Bone marrow (tissue), 2 donors: ENCODE results near the gene PTDSS2.
A peak's percentile ranks its signal among the peaks of the same experiment; 100 is the strongest.
"Not testable (repeated sequence)": the region's sequence is repeated elsewhere in the genome, so short reads cannot be mapped to it uniquely, and the experiment has no call there.

Experiments
- DNase-seq, 2 donors: peaks; one replicate each; lab custom pipeline; 2025; lab: John Stamatoyannopoulos, UW

PTDSS2 gene

DNA sequence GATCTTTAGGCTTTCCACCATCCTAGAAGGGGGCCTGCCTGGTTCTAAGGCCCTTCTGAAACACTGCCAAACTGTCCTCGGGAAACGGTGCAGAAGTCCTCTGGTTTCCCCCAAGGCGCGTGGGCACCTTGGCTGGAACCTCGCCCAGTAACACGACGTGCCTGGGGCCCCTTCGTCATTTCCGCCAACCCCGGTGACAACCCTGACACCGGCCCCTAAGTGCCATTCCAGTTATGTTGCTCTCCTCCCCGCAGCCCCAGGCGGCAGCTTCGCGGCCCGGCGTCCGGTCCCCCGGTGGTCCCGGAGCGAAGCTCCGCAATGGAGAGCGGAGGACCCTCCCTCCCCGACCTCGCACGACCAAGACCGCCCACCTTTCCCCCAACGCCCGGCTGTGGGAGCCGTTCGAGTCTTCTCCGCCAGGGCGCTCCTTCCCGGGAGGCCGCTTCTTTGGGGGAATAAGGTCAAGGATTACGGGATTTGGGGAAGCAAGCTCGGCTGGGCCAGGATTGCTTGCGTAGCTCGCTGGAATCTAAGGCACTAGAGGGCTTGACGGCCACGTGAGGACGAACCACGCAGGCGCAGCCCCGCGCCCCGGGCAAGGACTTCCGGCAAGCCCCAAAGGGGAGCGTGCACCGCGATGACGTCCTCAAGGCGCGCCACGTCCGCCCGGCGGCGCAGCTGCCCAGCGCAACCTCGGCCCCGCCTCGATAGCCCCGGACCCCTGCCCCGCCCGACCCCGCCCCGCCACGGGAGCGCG, 56.3 kb downstream of the PTDSS2 start:
- DNase-seq: peak; percentile 77 to 96

GRCh38 chr11:506995-507726, 57.1 kb downstream of the PTDSS2 start, which contains the start of gene RNH1:
TSS of gene RNH1 (minus strand) at chr11:507242. CDS start at chr11:502162, 5,080 bp downstream.
- DNase-seq: peak; percentile 86 to 97

GRCh38 chr11:507727-508515, 57.8 kb downstream of the PTDSS2 start:
- DNase-seq: no peak

- no peak for DNase-seq
Measured at GRCh38 chr11:508956-509355, 58.9 kb downstream of the PTDSS2 start.

GRCh38 chr11:512761-513595, 62.9 kb downstream of the PTDSS2 start:
- DNase-seq: no peak

GRCh38 chr11:514606-515005, 64.5 kb downstream of the PTDSS2 start:
- no peak for DNase-seq

GRCh38 chr11:515131-515530, 65.1 kb downstream of the PTDSS2 start:
- no peak for DNase-seq

- DNase-seq: no peak
Measured at GRCh38 chr11:516400-516799, 66.3 kb downstream of the PTDSS2 start.

DNA sequence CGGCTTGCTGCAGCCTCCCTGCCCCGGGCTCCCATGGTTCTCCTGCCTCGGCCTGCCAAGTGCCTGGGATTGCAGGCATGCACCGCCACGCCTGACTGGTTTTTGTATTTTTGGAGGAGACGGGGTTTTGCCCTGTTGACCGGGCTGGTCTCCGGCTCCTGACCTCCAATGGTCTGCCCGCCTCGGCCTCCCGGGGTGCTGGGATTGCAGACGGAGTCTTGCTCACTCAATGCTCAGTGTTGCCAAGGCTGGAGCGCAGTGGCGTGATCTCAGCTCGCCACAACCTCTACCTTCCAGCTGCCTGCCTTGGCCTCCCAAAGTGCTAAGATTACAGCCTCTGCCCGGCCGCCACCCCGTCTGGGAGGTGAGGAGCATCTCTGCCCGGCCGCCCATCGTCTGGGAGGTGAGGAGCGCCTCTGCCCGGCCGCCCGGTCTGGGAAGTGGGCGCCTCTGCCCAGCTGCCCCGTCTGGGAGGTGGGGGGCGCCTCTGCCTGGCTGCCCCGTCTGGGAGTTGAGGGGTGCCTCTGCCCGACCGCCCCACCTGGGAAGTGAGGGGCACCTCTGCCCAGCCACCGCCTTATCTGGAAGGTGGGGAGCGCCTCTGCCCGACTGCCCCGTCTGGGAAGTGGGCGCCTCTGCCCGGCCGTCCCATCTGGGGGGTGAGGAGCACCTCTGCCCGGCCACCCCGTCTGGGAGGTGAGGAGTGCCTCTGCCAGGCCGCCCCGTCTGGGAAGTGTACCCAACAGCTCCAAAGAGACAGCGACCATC, 67.0 kb downstream of the PTDSS2 start:
- DNase-seq: not testable (repeated sequence)

DNA sequence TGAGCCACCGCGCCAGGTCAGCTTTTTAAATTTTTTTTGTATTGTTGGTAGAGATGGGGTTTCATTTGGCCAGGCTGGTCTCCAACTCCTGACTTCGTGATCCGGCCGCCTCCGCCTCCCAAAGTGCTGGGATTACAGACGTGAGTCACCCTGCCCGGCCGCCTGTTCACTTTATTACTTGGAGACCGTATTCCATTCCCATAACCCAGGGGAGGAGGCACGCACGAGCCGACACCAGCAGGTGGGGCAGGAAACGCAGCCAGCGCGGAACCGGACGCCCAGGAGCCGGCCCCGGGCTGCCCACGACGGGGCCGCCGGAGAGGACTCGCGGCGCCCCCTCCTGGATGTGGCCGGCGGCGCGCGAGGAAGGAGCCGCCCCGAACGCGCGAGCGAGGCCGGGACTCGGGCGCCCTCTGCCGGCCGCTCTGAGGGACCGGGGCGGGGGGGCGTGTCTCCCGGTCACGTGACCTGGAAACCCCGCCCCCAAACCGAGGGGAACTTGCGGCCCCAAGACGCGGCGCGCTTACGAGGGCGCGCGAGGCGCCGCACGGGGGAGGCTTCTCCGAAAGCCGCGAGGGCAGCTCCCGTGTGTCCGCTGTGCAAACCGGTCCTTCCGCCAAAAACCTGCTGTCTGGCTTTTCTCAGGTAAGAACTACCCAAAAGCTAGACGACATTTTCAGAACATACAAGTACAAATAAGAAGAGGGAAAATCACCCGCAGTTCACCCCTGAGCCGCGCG, 68.6 kb downstream of the PTDSS2 start:
- no peak for DNase-seq

- no peak for DNase-seq
Measured at GRCh38 chr11:520428-521176, 70.5 kb downstream of the PTDSS2 start.

DNA sequence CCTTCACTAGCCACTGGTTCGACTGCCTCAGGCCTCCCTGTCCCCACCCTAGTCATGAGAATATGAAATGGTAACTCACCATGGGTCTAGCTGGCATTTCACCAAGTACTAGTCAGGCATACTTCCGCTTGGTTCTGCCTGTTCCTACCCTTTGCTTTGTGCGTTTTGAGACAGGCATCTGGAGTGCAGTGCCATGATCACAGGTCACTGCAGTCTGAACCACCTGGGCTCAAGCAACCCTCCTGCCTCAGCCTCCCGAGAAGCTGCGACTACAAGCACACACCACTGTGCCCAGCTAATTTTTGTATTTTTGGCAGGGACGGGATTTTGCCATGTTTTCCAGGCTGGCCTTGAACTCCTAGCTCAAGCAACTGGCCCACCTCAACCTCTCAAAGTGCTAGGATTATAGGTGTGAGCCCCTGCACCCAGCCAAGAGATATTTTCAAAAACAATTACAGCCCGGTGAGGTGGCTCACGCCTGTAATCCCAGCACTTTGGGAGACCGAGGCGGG, 71.2 kb downstream of the PTDSS2 start:
- no peak for DNase-seq

GRCh38 chr11:526192-526591, 76.1 kb downstream of the PTDSS2 start:
- DNase-seq: no peak

- no peak for DNase-seq
Measured at GRCh38 chr11:528166-528814, 78.2 kb downstream of the PTDSS2 start.

GRCh38 chr11:528815-529727, 79.0 kb downstream of the PTDSS2 start:
- DNase-seq: no peak

DNA sequence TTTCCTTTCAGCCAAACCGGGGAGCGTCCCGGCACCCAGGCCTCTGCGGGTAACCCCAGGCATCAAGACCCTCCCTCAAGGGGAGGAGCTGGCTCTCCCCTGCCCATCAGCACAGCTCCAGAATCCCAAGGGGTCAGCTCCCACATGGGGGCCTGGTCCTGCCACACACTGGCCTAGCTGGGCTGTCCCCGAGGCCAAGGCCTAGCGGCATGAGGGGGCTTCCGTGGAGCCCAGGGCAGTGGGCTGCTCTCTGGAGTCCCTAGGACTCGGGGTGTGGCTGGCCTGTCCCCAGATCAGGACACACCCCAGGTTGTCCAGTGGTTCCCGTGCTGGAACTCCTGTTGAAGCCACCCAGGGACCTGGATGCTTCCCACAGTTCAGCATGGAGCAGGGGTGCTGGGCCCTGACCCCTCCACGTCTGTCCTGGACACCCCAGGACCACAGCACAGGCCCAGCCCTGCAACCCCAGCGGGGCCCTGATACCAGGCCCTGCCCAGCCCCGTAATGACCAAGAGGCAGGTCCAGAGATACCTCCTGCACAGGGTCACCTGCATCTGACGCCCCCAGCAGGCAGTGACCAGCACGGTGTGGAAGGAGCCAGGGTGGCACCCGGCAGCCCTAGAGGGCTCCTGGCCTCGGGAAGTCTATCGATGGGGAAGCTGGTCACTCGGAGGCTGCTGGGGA, 79.8 kb downstream of the PTDSS2 start:
- no peak for DNase-seq
